GM19239 (cell line): ENCODE measurements around the gene CMTM6.
"Not testable (repeated sequence)": the region's sequence is repeated elsewhere in the genome, so short reads cannot be mapped to it uniquely, and the experiment has no call there.

Source experiments
- DNase-seq: peaks from one replicate; pipeline ENCODE4 v3.0.0; 2011; ENCODE audit warnings: low spot score; ENCODE audit not compliant: insufficient read length
- FAIRE-seq: peaks from 2 replicates; lab custom pipeline; 2011; peaks lifted over from hg19 to GRCh38; lab: Jason Lieb, UNC

The CMTM6 gene

GRCh38 chr3:32452009-32452408 is 50.6 kb downstream of the CMTM6 start:
- FAIRE-seq (no peak), DNase-seq (no peak)

- FAIRE-seq (no peak), DNase-seq (no peak)
Measured at GRCh38 chr3:32450992-32451659, 51.5 kb downstream of the CMTM6 start.

GRCh38 chr3:32450426-32450825 is 52.2 kb downstream of the CMTM6 start:
- FAIRE-seq (no peak), DNase-seq (no peak)

GRCh38 chr3:32449691-32450090 is 53.0 kb downstream of the CMTM6 start:
- no peak for FAIRE-seq
- DNase-seq = no peak

DNA sequence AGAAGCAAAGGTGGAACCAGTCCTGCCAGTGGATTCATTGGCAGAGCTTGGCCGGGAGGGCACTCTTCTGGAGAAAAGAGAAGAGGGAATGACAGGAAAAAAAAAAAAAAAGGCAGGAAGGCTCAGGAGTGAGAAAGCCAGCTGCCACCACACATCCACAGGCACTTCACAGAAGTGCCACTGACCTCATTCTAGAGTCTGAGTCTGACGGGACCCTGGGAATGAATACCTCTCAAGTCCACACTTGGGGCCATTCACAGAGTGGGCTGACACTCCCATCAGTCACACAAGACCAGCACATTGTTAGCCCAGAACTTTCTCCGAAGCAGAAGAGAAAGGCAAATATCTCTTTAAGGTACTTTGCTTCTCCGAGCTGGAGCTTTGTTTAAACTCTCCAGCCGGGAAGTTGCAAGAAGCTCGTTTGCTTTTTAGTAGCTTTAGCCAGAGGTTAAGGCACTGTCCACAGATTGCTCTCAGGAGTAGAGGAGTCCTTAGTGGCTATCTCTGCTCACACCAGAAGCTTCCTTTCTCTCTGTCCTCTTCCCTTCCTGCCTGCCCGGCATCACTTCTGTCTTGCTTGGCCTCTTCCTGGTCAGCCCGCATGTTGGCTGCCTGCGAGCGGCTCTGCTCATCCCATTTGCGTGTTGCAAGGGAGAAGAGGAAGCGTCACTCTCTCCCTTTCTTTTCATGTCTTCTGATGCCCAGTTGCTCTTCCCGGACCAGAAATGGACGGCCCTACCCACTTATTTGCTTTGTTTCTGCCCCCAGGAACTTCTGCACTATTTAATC is 53.8 kb downstream of the CMTM6 start:
- FAIRE-seq (no peak), DNase-seq (no peak)

DNA sequence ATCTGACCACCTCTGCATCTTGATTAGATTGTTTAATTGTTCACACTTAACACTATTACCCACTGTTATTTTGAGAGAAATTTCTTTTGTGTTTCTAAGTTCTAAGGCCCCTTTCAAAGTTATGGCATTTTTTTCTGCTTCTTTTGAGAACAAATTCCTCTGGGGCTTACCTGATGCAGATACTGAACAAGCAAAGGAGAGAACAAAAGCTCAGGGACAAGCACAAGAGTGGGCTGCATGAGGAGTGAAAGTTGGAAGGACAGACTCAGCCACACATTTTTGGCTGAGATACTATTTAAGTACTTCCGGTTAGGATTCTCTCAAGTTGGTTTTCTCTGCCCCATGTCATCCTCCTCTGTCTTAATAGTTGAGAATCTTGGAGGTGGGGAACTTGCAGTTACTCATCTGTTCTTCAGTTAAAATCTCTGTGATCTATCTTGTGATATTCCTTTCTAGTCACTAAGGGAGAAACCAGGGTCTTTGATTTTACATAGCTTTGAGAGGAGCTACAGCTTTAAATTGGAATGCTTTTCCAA is 54.7 kb downstream of the CMTM6 start:
- FAIRE-seq (no peak), DNase-seq (no peak)

DNA sequence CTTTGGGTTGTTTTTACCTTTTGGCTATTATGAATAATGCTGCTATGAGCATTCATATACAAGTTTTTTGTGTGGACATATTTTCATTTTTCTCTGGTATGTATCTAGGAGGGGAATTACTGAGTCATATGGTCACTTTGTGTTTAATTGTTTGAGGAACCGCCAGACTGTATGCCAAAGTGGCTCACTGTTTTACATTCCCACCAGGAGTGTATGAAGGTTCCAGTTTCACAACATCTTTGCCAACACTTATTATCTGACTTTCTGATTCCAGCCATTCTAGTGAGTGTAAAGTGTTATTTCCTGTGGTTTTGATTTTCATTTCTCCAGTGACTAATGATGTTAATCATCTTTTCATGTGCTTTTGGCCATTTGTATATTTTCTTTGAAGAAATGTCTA is 59.2 kb downstream of the CMTM6 start:
- no peak for FAIRE-seq

GRCh38 chr3:32442766-32443165 is 59.9 kb downstream of the CMTM6 start:
- DNase-seq (no peak), FAIRE-seq (no peak)

More for the DNA sequence above, 59.2 kb downstream of the CMTM6 start:
- DNase-seq = no peak

- DNase-seq = no peak
- FAIRE-seq = no peak
Measured at GRCh38 chr3:32440611-32441350, 61.9 kb downstream of the CMTM6 start.

DNA sequence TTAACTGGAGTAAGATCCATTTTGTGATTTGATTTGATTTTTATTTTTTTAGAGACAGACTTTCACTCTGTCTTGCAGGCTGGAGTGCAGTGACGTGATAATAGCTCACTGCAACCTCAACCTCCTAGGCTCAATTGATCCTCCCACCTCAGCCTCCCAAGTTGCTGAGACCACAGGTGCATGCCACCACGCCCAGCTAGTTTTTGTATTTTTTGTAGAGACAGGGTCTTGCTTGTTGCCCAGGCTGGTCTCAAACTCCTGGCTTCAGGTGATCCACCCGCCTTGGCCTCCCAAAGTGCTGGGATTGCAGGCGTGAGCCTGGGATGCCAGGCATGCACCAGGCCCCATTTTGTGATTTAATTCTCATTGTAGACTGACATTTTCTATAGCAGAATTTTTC is 63.2 kb downstream of the CMTM6 start:
- DNase-seq, FAIRE-seq: not testable (repeated sequence)

- FAIRE-seq (peak; percentile 100), DNase-seq (peak; percentile 65)
Measured at GRCh38 chr3:32438596-32439344, 63.9 kb downstream of the CMTM6 start.

GRCh38 chr3:32437896-32438295 is 64.8 kb downstream of the CMTM6 start:
- DNase-seq (no peak), FAIRE-seq (peak; percentile 33)

- FAIRE-seq (peak; percentile 93), DNase-seq (no peak)
Measured at GRCh38 chr3:32436816-32437189, 65.8 kb downstream of the CMTM6 start.

GRCh38 chr3:32435911-32436815 is 66.5 kb downstream of the CMTM6 start:
- no peak for DNase-seq
- FAIRE-seq = peak; percentile 76

GRCh38 chr3:32434206-32434605 is 68.4 kb downstream of the CMTM6 start:
- no peak for FAIRE-seq

DNA sequence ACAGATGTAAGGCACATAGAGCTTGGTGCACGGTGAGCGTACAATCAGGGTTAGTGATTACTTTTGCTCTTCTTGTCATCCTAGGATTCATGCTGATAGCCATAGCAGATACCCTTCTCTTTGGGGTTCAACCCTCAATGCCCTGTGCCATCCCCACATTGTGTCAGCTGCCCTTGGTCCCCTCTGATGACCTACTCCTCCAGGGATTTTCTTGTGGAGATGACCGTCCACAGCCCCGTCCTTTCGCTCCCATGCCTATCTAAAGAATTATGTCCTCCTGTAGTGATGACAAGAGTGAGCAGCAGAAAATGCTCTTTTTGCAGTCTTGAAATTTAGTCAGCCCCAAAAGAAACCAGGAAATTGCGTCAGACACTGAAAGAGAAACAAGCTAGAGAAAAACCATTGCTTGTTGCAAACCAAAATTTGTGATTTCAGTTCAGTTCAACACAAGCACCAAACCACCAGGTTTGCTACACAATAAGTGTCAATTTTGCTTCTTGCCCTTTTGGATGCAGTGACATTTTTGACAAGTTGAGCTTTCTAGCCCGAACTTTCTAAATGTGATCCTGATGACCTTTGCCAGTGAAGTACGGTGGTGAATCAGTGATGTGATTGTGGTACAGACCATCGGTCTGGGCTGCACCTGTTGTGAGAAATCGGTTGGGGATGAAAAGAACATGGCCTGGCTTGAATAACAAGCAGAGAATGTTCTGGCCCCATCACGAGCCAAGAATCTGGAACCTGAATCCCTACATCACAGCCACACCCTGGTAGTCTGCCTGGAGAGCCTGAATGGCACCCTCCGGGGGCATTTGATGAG is 69.7 kb downstream of the CMTM6 start:
- FAIRE-seq (peak; percentile 95), DNase-seq (no peak)

More at GRCh38 chr3:32434206-32434605, 68.4 kb downstream of the CMTM6 start:
- DNase-seq = no peak

DNA sequence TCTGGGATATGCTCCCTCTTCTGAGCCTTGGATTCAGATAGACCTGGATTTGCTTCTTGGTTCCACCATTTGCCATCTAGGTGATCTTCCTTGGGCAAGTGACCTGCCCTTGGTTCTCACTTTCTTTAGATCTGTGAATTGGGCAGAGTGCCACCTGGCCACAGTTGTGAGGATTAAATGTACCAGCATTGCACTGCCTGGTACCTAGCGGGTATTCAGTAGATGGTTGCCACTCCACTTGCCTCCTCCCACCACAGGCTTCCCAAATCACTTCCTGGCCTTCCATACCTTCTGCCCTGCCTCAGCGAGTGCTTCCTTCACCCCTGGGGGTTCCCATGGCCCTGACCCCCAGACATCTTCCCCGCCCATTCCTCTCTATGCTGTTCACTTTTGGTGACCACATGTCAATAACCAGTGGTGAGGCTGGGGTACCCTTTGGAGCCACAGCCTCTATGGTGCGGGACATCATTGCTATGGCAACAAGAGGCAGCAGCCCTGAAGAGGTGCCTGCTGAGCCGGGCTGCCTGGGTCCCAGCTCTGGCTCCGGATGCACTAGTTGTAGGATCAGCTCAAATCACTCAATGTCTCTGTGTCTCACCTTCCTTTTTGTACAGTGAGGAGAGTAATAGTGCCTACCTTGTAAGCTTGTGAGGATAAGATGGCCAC is 70.5 kb downstream of the CMTM6 start:
- DNase-seq (no peak), FAIRE-seq (no peak)

DNA sequence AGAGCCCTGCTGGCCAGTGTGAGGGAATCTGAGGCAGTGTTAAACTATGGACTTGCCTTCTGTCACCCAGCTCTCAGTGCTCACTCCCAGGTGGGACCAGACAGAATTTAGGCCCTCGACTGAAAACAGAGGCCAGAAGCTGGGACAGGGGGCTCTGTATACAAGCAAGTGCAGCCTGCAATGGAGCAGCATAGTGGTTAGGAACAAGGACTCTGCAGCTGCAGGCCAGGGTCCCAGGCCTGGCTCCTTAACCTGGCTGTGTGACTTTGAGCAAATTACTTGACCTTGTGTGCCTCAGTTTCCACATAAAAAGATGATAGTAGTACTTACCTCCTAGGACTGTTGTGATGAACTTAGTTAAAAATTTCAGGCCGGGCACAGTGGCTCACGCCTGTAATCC is 71.2 kb downstream of the CMTM6 start:
- DNase-seq (no peak), FAIRE-seq (no peak)
